Epithelial cell of umbilical artery (primary cell): ENCODE results near the gene TTC38. TPM values are rescaled to one million over a fixed set of nuclear protein-coding genes. Genes with fewer than 3 reads are reported as not detected.

ENCODE experiments used
- total RNA-seq: library from RNA; depleted of rRNA; stranded (reverse); fragments of >200 nt; gene quantifications from 2 replicates; pipeline ENCODE4 v1.2.3, GENCODE V29; 2014

The TTC38 gene
- total RNA-seq, result 24.0 and 35.4 TPM in 2 replicates

DNA sequence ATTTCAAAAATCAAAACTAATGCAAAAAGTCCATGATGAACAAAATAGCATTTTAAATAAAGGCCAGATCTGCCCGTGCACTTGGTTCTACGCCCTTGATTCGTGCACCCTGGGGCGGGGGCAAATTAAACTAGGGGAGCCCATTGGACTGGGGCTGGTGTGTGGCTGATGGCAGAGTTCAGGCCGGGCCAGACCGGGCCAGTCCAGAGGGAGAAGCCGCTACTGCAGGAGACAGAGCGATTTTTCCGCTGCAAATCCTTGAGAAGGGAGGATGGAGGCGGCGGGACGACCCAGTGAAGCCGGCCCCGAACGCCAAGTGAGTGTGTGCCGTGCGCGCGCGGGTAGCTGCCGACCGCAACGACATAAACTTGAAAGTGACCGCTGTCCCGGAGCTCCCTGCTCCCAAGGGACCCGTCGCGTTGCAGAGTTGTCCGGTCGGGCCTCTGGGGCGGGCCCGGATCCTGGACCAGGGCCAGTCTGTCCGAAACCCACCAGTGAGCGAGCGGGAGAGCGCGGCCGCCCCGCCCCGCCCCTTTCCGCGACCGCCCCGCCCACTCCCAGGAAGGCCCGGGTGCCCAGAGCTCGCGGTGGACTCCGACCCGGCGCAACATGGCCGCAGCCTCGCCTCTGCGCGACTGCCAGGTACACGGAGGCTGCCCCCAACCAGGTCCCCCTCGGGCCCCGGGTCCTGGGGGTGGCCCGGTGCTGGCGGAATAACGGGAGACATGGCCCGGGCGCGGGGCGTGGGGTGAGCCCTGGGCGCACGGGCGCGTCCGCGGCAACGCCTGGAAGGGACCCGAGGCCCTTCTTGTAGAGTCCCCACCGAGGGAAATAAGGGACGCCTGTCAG, at the start of gene TTC38:
Gene TTC38 (plus strand): TSS at position 578 of the 849 bp plus-strand sequence. CDS start 32 bp downstream, at position 610.

DNA sequence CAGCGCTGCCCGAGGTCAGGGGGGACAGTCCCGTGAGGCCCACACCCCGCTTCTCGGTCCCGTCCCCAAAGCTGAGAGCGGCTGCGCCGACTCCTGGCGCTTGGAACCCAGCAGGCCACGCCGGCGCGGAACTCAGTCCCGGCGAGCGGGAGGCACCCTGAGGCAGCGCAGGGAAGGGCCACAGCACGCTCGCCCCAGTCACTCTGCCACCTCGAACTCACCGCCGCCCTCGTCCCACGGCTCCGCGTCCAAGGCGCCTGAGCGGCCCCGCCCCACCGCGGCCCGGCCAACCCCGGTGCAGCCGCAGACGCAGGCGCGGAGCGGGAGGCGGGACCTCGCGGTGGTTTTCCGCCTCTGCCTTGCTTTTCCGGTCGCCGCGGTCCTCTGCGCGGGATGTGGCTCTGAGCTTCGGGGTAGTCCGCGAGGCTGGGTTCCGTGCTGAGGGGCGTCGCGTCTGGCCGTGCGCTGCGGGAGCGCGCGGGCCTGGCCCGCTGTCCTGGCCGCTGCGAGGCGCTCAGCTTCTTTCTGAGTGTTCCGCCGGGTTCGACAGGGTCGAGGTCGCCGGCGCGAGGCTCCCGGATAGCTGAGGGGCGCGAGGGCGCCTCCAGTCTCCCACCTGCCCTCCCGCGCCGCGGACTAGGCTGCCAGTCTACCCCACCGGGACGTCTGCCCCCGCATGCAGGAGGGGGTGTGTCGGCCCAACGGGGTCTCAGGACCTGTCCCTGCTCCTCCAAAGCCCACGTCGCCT, 17.6 kb upstream of the TTC38 start, which contains the start of gene CDPF1:
Gene CDPF1 (minus strand): TSS at position 259 of the 748 bp plus-strand sequence. CDS start 2,009 bp downstream, outside the sequence.

DNA sequence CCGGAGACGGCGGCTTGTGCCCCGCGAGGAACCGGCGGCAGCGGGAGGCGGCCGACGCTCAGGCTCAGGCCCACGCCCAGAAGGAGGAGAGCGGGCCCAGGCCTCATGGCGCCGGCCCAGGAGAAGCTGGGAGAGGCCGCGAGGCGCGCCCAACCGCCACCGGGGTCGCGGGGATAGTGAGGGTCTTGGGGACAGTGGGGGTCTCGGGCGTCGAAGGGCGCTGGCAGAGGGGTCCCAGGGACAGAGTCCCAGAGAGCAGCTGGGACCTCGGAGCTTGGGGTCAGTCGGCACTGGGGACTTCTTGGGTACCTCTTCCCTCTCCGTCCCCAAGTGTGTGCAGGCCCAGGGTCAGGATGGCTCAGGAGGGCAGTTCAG, 4.6 kb upstream of the TTC38 start, which contains the start of gene PKDREJ:
Gene PKDREJ (minus strand): TSS at position 128 of the 375 bp plus-strand sequence. CDS start 21 bp downstream, at position 107.

DNA sequence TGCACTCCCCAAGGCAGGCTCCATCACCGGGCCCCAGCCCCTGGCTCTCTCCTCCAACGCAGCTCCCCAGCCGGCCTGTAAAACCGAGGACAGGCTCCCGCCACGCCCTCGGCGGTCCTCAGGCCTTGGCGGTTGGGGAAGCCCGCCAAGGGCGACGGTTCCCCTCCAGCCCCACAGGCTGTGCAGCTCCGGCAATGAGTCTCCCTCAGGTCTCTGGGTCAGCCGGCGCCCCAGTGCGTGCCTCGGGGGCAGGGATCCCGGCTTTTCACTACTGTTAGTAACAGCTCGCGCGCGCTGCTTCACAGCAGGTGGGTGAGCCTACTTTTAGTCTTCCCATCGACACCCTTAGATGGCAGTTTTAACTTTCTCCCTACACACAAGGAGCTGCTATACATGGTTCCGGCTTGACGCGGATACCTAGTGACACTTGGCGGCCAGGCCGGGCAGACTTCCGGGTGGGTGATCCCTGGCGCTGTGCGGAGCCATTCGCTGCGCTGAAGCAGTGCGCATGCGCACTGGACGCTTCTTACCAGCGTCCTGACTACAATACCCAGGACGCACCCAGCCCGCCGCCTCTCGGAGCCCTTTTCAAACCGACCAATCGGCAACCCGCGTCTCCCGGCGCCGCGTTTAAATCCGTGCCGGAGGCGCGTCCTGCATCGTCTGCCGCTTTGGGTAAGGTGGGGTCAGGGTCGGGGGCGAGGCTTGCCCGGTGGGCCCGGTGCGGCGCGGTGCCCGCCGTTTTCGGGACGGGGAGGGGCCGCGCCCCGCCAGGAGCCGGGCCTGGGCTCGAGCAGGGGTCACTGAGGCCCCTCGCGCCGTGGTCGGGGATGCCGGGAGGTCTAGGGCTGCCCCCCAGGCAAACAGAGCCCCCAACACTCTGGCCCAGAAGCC, 28.7 kb downstream of the TTC38 start, which contains the start of gene GTSE1:
Gene GTSE1 (plus strand): TSS at position 614 of the 894 bp plus-strand sequence. CDS start 531 bp downstream, outside the sequence.

DNA sequence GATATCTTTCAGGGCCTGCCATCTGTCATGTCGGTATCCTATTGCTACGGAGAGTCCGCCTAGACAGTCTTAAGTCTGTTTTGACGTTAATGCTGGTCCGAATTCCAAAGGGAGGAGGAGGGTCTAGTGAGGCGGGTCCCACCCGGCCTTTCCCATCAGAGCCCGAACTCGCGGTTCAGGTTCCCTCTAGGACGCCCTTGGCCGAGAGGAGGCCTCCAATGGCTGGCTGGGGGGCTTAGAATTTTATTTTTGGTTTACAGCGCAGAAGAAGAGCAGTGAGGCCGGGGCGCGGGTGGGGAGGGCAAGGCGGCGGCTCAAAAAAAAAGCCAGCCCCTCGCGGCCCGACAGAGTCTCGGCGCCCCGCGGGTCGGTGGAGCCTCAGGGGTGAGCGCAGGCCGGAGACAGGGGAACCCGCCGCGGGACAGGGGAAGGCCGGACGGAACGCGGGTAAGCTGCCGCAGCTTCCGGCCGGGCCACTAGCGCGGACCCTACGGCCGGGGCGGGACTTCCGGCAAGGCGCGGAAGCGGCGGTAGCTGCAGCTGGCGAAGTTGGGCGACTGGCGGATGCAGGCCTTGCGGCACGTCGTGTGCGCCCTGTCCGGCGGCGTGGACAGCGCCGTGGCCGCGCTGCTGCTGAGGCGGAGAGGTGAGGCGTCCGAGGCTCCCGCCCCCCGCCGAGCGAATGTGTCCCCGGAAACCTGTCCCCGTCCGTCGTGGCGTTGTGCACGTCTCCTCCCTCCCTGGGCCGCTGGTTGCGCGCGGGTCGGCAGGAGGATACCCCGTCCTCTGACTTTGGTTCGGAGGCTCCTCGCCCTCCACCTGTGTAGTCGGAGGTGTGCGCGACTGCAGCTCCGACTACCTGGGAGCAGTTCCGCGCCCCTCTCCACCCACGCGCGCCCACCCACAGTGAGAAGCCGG, 67.7 kb downstream of the TTC38 start, which contains the start of gene TRMU:
Gene TRMU (plus strand): TSS at position 514 of the 918 bp plus-strand sequence. CDS start 51 bp downstream, at position 565.

Other genes starting within 250 kb of the TTC38 start
- gene PPARA, start 117.5 kb upstream of the TTC38 start, total RNA-seq, result 8.8 and 16.0 TPM in 2 replicates
- gene CDPF1, start 17.7 kb upstream of the TTC38 start, total RNA-seq, result 10.1 and 11.9 TPM in 2 replicates
- gene PKDREJ, start 4.7 kb upstream of the TTC38 start, total RNA-seq, result not detected in 2 replicates
- 7.5 and 10.6 TPM in 2 replicates for gene GTSE1, start 28.9 kb downstream of the TTC38 start, total RNA-seq
- 28.3 and 31.9 TPM in 2 replicates for gene TRMU, start 67.7 kb downstream of the TTC38 start, total RNA-seq